HepG2 (cell line): ENCODE results near the gene HOTAIR. TPM values are rescaled to one million over a fixed set of nuclear protein-coding genes. Genes with fewer than 3 reads are reported as not detected.

Experiments
- BRCA1 ChIP-seq: sonication (generic); formaldehyde crosslinking; IDR thresholded peaks from 2 replicates; pipeline ENCODE4 v1.4.0; 2020; ENCODE audit warnings: missing genetic modification reagents
- FIP1L1 ChIP-seq: fragments of 200-400 bp; formaldehyde crosslinking; IDR thresholded peaks from 2 replicates; pipeline ENCODE4 v1.6.1; 2018; ENCODE audit warnings: low read depth, mild to moderate bottlenecking, low read length, moderate library complexity, borderline replicate concordance; ENCODE audit not compliant: insufficient read depth
- FOXO1 ChIP-seq: sonication (generic); formaldehyde crosslinking; IDR thresholded peaks from 2 replicates; pipeline ENCODE4 v1.4.0; 2020; ENCODE audit warnings: missing genetic modification reagents
- HNF1A ChIP-seq, 2 experiments: sonication (generic) in 1 of 2; formaldehyde crosslinking in 1 of 2; IDR thresholded peaks; 2 replicates each; pipeline versions ENCODE4 v1.4.0 to v1.6.1; 2016 to 2020; ENCODE audit warnings: borderline replicate concordance in 1 of 2, low read depth in 1 of 2, mild to moderate bottlenecking in 1 of 2, missing genetic modification reagents in 1 of 2
- MIXL1 ChIP-seq: IDR thresholded peaks from 2 replicates; pipeline ENCODE4 v1.6.1; 2016
- NR3C1 ChIP-seq: sonication (generic); formaldehyde crosslinking; IDR thresholded peaks from 2 replicates; pipeline ENCODE4 v1.4.0; 2020; ENCODE audit warnings: missing genetic modification reagents
- TIGD3 ChIP-seq: sonication (generic); formaldehyde crosslinking; IDR thresholded peaks from 2 replicates; pipeline ENCODE4 v1.5.1; 2020; ENCODE audit warnings: mild to moderate bottlenecking, missing genetic modification reagents, borderline replicate concordance
- XBP1 ChIP-seq: sonication (generic); formaldehyde crosslinking; IDR thresholded peaks from 2 replicates; pipeline ENCODE4 v1.5.0; 2020; ENCODE audit warnings: missing genetic modification reagents
- ZNF318 ChIP-seq: sonication (generic); formaldehyde crosslinking; IDR thresholded peaks from 2 replicates; pipeline ENCODE4 v1.4.0; 2020; ENCODE audit warnings: mild to moderate bottlenecking, missing genetic modification reagents
- ZNF33A ChIP-seq: sonication (generic); formaldehyde crosslinking; IDR thresholded peaks from 2 replicates; pipeline ENCODE4 v1.5.1; 2020; ENCODE audit warnings: missing genetic modification reagents, mild to moderate bottlenecking, moderate library complexity, borderline replicate concordance
- ZNF580 ChIP-seq: IDR thresholded peaks from 2 replicates; pipeline ENCODE4 v1.6.1; 2016; ENCODE audit warnings: low read depth, borderline replicate concordance
- ZNF672 ChIP-seq: sonication (generic); formaldehyde crosslinking; IDR thresholded peaks from 2 replicates; pipeline ENCODE4 v1.8.1; 2022; ENCODE audit warnings: missing genetic modification reagents
- ZSCAN29 ChIP-seq: sonication (generic); formaldehyde crosslinking; conservative IDR thresholded peaks from 2 replicates; pipeline ENCODE4 v1.4.0; 2020; ENCODE audit warnings: mild to moderate bottlenecking, missing genetic modification reagents
- polyA plus RNA-seq, 8 experiments: library from polyadenylated mRNA; depleted of rRNA in 3 of 8; stranded (reverse) in 7 of 8; unstranded in 1 of 8; fragments of >200 nt; fragmentation: Illumina TruSeq in 4 of 8; extraction: Trizol in 4 of 8; gene quantifications; 2 replicates each; pipeline versions ENCODE4 v1.2.1 to v1.2.3, GENCODE V29; 2011 to 2016; ENCODE audit warnings: low read depth in 4 of 8, missing spikeins in 1 of 8, mixed read lengths in 1 of 8; ENCODE audit not compliant: insufficient read depth in 1 of 8
- total RNA-seq, 5 experiments: library from RNA; depleted of rRNA; stranded (reverse); fragments of >200 nt; fragmentation: Illumina TruSeq; extraction: Trizol; gene quantifications; 2 replicates each; pipeline ENCODE4 v1.2.3, GENCODE V29; 2016; ENCODE audit warnings: low read depth in 1 of 5

The HOTAIR gene
- total and polyA plus RNA-seq, 2 of the 13 experiments (the other 11 are each of a cell fraction or from before 2014, with no cell fraction given), result not detected

- TF ChIP-seq HNF1A (IDR thresholded peaks at IDR 0.05; ENCODE audit: low read depth) (no peak), HNF1A (CRISPR knock-in tag; IDR thresholded peaks at IDR 0.05; ENCODE audit: borderline replicate concordance) (no peak), BRCA1 (CRISPR knock-in tag) (no peak), ZSCAN29 (no peak), ZNF580 (no peak), XBP1 (CRISPR knock-in tag) (no peak), ZNF672 (no peak), FOXO1 (CRISPR knock-in tag) (no peak), ZNF33A (no peak), FIP1L1 (no peak), NR3C1 (CRISPR knock-in tag) (no peak), TIGD3 (CRISPR knock-in tag) (no peak), ZNF318 (CRISPR knock-in tag) (no peak), MIXL1 (no peak)
Measured at GRCh38 chr12:54000116-54001114, 25.7 kb upstream of the HOTAIR start, which contains the start of gene HOXC9 (continued).
